Stimulated activated effector memory CD8-positive, alpha-beta T cell treated with anti-CD3 and anti-CD28 coated beads, Interleukin-12 subunit alpha, Interleukin-12 subunit beta, amount 100 ng/mL, for 72 hours (primary cell): ENCODE measurements around the gene MINPP1.

Experiments
- ATAC-seq: fragments of 150-1000 bp; cut with Tn5 transposase; 2 replicates; pipeline ENCODE4 v1.10.0; 2021
- DNase-seq, 2 donors: peaks; one replicate each; pipeline ENCODE4 v3.0.0; 2021 to 2022; ENCODE audit warnings: low spot score in 2 of 2
- H3K27ac Mint-ChIP-seq: one replicate; pipeline ENCODE4 v1.8.0; 2022; ENCODE audit warnings: mild to moderate bottlenecking, mixed read lengths
- H3K36me3 Mint-ChIP-seq: one replicate; pipeline ENCODE4 v1.8.0; 2022; ENCODE audit warnings: mild to moderate bottlenecking, mixed read lengths
- H3K4me1 Mint-ChIP-seq: one replicate; pipeline ENCODE4 v1.8.0; 2022; ENCODE audit warnings: mixed read lengths
- H3K4me3 Mint-ChIP-seq: one replicate; pipeline ENCODE4 v1.8.0; 2022; ENCODE audit warnings: mild to moderate bottlenecking, mixed read lengths
- H3K9me3 Mint-ChIP-seq: one replicate; pipeline ENCODE4 v1.8.0; 2022; ENCODE audit warnings: mixed read lengths

Gene MINPP1

DNA sequence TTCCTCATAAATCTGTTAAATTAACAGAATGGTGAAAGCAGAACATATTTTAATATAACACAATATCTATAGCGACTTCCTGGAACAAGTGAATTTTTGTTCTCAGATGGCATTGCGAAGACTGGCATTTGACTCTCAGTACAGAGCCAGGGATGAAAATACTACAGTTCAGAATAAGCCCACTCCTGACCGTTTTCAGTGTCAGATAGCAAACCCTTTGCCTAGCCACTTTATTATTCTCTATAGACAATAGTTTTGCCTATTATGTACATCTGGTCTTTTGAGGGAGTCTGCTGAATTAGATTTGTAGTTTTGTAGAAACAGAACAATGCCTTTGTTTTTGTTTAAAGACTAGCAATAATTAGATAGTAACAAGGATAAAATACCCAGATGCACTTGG lies 2.3 kb downstream of the MINPP1 start:
- Mint-ChIP-seq H3K4me1 (peaks cover 15% of the 10 kb centered on the region), H3K4me3 (no peak overlapping the region), H3K36me3 (peaks cover 33% of the 10 kb centered on the region), H3K9me3 (no peaks in the 10 kb centered on the region), H3K27ac (no peak overlapping the region)
- ATAC-seq (no peak), DNase-seq (no peak)

DNA sequence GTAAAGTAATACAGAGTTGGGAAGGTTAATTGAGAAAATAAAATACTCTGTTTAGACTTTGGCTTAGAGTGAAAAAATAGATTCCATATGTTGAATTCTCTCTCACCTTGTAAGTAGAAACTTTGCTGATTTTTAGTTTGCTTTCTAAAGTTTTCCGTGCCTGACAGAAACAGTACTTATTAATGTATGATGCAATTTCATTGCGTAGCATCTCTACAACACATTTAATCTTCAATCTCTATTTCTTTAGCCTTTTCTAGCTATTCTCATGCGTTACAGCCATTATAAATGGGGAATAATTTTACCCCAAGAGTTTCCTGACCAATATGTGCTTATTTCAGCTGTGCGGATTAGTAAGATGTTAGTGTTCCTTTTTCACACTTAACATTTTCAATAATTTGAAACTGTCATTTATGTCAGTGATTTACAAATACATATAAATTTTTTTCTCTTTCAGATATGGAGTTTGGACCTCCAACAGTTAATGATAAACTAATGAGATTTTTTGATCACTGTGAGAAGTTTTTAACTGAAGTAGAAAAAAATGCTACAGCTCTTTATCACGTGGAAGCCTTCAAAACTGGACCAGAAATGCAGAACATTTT lies 3.3 kb downstream of the MINPP1 start:
- Mint-ChIP-seq H3K4me3 (no peak overlapping the region), H3K27ac (no peak overlapping the region), H3K9me3 (no peaks in the 10 kb centered on the region), H3K4me1 (peaks cover 15% of the 10 kb centered on the region), H3K36me3 (peaks cover 44% of the 10 kb centered on the region)
- ATAC-seq, result no peak
- no peak for DNase-seq

DNA sequence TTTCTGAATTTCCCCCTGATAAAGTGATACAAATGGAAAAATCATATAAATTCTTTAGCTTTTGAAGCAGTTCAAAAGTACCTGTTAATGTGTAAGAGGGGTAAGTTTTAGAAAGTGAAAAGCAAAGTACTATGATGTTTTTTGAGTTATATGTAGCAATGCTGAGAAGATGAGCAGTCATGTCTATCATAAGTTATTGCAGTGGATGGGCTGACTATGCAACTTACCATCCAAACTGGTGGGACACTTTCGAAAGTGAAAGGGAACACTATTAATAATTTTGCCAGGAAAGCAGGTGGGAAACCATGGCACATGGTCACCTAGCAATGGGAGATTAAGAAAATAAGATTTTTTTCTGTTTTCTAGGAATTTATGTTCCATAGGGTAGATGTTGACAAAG lies 4.1 kb downstream of the MINPP1 start:
- ATAC-seq (no peak), DNase-seq (no peak)
- peaks cover 15% of the 10 kb centered on the region for H3K4me1 Mint-ChIP-seq
- H3K36me3 Mint-ChIP-seq, result peaks cover 52% of the 10 kb centered on the region
- H3K9me3 Mint-ChIP-seq, result no peaks in the 10 kb centered on the region
- no peak overlapping the region for H3K4me3 Mint-ChIP-seq
- no peak overlapping the region for H3K27ac Mint-ChIP-seq

DNA sequence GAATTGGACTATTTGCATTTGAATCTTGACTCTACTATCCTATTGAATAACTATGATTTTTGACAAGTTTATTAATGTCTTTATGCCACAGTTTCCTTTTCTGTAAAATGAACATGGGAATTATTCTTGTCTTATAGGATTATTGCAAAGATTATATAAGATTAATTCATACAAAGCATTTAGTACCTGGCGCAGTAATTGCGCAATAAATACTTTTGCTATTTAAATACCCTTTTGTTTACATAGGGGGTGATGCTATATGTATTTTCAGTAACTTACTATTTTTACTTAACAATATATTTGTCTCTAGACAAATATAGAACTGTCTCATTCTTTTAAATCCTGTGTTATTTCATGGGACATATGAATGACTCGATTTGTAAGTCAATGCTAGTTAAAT lies 5.3 kb downstream of the MINPP1 start:
- Mint-ChIP-seq H3K9me3 (no peaks in the 10 kb centered on the region), H3K4me3 (no peak overlapping the region), H3K36me3 (peaks cover 64% of the 10 kb centered on the region), H3K27ac (no peak overlapping the region), H3K4me1 (peaks cover 15% of the 10 kb centered on the region)
- ATAC-seq (no peak), DNase-seq (no peak)

DNA sequence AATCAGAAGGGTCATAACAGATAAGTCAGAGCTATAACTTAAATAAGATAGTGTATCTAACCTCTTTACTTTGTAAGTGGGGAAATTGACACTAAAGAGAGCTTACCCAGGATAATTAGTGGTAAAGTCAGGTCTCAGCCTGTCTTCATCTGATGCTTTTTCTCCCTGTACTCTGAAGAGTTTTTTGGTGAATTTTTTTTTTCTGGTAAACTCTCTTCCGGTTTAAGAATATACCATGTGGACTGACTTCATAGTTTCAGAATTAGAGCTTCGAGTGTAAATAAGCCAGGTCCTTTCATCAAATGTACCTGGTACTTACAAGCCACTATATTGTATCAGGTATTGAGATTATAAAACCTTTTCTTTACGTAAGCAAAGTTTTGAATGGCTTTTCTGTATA lies 6.8 kb downstream of the MINPP1 start:
- H3K9me3 Mint-ChIP-seq, result no peaks in the 10 kb centered on the region
- no peak for ATAC-seq
- peaks cover 3% of the 10 kb centered on the region for H3K4me1 Mint-ChIP-seq
- H3K27ac Mint-ChIP-seq, result no peak overlapping the region
- H3K4me3 Mint-ChIP-seq, result no peak overlapping the region
- H3K36me3 Mint-ChIP-seq, result peaks cover 74% of the 10 kb centered on the region
- DNase-seq, result no peak

DNA sequence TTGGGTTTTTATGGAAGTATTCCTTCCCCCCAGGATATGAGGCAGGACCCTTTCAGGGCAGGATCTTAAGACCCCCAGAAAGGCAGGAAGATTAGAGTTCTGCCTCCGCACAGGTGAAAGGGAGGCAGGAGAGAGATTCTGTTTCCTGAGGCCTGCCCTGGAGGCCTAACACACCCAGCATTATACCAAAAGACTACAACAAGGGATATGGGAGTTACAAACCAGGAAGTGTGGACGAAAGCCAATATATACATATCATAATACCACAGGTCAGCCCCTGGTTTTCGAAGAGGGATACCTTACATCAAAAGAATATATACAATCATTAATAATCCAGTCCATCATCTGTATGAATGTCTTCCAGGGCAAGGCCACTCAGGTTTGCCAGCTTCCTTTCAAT lies 14.2 kb downstream of the MINPP1 start:
- peaks cover 12% of the 10 kb centered on the region for H3K4me1 Mint-ChIP-seq
- H3K27ac Mint-ChIP-seq, result peak overlapping the region; percentile 3
- DNase-seq (no peak), ATAC-seq (no peak)
- peaks cover 72% of the 10 kb centered on the region for H3K36me3 Mint-ChIP-seq
- H3K9me3 Mint-ChIP-seq, result peaks cover 5% of the 10 kb centered on the region
- no peak overlapping the region for H3K4me3 Mint-ChIP-seq

DNA sequence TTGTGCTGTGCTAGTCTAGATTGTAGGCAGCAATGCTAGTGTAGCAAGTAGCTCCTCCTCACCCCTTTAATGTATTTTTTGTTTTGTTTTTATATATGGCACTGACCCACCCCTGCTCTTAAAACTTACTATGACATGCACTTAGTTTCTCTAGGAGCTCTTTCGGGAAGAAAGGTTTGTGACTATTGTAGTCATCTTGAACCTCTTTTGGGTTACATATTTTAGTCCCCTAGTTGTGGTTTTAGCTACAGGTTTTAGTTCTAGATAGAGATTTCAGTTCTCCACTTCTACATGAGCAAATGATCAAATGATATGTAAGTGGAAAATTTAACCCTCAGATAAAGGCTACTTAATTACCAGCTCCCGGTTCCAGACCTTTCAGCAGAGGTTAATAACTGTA lies 14.9 kb downstream of the MINPP1 start:
- Mint-ChIP-seq H3K9me3 (peaks cover 5% of the 10 kb centered on the region), H3K36me3 (peaks cover 69% of the 10 kb centered on the region), H3K4me1 (peaks cover 17% of the 10 kb centered on the region), H3K27ac (peak overlapping the region; percentile 3), H3K4me3 (no peak overlapping the region)
- ATAC-seq (peak; percentile 83), DNase-seq (no peak)

DNA sequence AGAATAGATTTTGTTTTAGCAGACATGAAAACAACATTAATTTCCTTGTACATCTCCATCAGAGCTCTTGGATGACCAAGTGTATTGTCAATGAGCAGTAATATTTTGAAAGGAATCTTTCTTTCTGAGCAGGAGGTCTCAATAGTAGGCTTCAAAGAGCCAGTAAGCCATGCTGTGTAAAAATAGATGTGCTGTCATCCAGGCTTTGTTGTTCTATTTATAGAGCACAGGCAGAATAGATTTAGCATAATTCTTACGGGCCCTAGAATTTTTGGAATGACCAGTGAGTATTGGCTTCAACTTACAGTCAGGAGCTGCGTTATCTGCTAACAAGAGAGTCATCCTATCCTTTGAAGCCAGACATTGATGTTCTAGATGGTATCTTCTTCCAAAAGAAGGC lies 19.0 kb downstream of the MINPP1 start:
- DNase-seq, result no peak
- no peak overlapping the region for H3K27ac Mint-ChIP-seq
- H3K9me3 Mint-ChIP-seq, result no peaks in the 10 kb centered on the region
- peaks cover 43% of the 10 kb centered on the region for H3K36me3 Mint-ChIP-seq
- H3K4me3 Mint-ChIP-seq, result no peak overlapping the region
- peaks cover 24% of the 10 kb centered on the region for H3K4me1 Mint-ChIP-seq
- no peak for ATAC-seq

DNA sequence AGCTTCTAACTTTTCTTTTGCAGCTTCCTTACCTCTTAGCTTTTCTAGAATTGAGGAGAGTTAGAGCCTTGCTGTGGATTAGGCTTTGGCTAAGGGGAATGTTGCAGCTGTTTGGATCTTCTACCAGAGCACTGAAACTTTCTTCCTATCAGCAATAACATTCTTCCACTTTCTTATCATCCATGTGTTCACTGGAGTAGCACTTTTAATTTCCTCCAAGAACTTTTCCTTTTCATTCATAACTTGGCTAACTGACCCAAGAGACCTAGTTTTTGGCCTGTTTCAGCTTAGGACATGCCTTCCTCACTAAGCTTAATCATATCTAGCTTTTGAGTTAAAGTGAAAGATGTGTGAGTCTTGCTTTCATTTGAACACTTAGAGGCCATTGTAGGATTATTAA lies 19.6 kb downstream of the MINPP1 start:
- no peak for ATAC-seq
- Mint-ChIP-seq H3K27ac (no peak overlapping the region), H3K9me3 (no peaks in the 10 kb centered on the region), H3K4me3 (no peak overlapping the region), H3K36me3 (peaks cover 37% of the 10 kb centered on the region), H3K4me1 (peaks cover 18% of the 10 kb centered on the region)
- no peak for DNase-seq

DNA sequence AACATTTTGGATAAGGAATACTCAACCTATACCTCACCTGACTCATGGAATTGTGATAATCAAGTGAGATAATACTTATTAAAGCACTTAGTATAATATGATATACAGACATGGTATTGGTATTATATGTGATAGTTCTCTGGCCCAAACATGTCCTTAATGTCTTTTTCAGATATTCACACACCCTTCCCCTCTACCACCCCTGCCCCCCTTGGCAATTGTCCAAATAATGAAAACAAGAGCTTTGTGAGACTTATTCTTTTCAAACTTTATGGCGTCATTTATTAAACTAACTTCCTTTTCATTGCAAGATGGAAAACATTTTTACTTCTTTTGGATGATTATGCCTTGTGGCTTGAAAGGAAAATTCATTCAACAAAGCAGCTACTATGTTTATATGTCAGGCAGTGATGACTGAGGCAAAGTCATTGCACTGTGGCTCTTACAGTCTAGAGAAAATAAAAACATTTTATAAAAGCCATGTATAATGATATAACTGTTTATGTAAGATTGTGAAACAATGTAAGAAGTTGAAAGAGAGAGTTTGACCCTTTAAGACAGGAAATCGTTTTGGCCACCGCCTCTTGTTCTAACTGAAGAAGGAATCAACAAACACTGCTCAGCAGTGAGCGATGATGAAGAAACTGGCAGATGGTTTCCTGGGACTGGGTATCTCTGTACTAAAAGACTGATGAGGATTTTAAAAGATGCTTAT lies 27.4 kb downstream of the MINPP1 start:
- ATAC-seq (no peak), DNase-seq (no peak)
- Mint-ChIP-seq H3K4me1 (peaks cover 7% of the 10 kb centered on the region), H3K4me3 (no peak overlapping the region), H3K27ac (no peak overlapping the region), H3K9me3 (no peaks in the 10 kb centered on the region), H3K36me3 (no peaks in the 10 kb centered on the region)

DNA sequence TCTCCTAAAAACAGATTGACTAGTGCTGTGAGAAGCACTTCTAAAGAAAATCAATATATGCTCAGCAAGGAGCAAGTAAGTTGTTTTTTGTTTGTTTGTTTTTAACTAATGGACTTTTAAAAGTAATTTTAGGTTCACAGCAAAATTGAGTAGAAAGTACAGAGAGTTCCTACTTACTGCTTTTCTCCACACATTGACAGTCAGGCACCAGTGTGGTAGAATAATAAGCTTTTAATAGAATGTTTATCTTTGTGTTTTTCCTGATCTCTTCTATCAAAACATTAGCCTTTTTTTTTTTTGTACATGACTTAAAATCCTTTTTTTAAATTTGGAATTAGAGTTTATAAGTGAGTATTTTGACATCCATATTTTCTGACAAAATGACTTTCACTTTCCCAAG lies 28.0 kb downstream of the MINPP1 start:
- ATAC-seq, result no peak
- Mint-ChIP-seq H3K27ac (no peak overlapping the region), H3K36me3 (no peaks in the 10 kb centered on the region), H3K4me1 (peaks cover 12% of the 10 kb centered on the region), H3K9me3 (no peaks in the 10 kb centered on the region), H3K4me3 (no peak overlapping the region)
- no peak for DNase-seq

DNA sequence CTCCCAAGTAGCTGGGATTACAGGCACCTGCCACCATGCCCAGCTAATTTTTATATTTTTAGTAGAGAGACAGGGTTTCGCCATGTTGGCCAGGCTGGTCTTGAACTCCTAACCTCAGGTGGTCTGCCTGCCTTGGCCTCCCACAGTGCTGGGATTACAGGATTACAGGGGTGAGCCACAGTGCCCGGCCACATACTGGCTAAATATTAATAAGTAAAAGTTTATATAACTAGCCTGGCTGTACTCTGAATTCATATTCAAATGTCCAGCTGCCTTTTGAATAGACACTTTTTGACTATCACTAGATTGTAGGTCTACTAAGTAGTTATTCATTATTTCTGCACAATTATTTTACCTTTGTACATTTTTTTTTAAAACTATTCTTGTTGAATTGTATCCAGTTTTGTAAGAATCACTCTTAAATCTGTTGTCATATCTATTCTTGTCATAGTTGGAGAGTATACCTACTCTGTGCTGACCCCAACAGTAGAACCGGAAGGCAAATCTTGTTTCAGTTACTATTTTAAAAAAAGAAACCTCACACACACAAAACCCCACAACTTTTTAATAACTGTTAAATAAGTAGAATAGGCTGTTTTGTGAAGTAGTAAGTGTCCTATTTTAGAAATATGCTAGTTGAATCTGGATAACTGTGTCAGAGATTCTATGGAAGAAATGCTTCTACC lies 29.6 kb downstream of the MINPP1 start:
- no peak overlapping the region for H3K4me3 Mint-ChIP-seq
- no peaks in the 10 kb centered on the region for H3K36me3 Mint-ChIP-seq
- H3K27ac Mint-ChIP-seq, result no peak overlapping the region
- ATAC-seq, result no peak
- H3K4me1 Mint-ChIP-seq, result peaks cover 14% of the 10 kb centered on the region
- no peaks in the 10 kb centered on the region for H3K9me3 Mint-ChIP-seq
- no peak for DNase-seq

DNA sequence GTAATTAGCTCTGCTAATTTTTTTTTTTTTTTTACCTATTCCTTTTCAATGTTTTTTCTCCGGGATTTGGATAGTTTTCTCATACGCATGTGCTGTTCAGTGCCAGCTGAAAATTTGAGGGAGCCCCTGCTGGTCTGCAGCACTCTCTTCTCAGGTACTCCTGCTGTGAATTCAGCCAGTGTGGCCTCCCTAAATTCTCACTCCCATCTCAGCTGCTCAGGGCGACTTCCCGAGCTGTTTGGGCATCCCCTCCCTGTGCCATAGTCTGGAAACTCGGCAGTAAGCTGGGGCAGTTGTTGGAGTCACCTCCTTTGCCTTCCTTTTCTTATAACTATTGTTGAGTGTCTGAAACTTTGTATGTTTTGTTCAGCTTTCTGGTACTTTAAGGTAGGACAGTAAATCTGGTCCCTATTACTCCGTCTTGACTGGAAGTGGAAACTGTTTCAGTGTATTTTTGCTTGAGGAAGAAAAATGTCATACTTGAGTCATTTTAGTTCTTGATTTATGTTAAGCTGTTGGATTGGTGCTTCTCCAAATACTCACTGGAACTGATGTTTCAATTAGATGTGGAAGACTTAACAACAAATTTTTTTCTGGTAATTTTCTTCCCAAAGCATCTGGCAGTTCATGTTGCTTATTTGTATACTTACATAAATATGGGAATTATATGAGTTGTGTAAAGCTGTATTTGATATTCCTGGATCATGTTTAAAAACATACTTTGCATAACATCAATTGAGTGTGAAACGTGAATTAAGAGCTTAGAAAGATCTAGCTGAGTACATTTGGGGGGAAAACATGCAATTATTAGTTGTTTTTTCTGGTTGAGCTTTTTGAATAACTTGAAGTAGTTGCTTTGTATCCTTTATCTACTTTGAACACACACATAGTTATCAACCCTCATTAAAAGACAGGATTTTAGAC lies 33.7 kb downstream of the MINPP1 start:
- H3K27ac Mint-ChIP-seq, result peak overlapping the region; percentile 41
- DNase-seq (no peak), ATAC-seq (no peak)
- no peak overlapping the region for H3K4me3 Mint-ChIP-seq
- H3K9me3 Mint-ChIP-seq, result peaks cover 9% of the 10 kb centered on the region
- H3K36me3 Mint-ChIP-seq, result peaks cover 10% of the 10 kb centered on the region
- H3K4me1 Mint-ChIP-seq, result peaks cover 24% of the 10 kb centered on the region

DNA sequence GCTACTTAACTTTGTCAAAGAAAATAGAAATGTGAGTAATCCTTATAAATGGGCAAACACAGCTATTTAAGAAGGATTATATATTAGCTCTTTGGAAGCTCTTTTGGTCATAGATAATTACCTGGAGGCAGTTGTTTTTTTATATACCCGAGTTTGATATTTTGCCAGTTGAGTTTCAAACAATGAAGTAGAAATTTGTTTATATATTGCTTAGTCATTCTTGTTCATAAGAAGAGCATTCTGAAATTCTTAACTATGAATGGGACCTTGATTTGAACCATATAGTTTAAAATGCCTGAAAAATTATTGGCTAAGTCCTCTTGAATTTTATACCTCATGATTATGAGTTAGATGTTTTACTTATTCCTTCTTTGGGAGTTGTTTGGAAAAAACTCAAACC lies 36.4 kb downstream of the MINPP1 start:
- peaks cover 10% of the 10 kb centered on the region for H3K36me3 Mint-ChIP-seq

DNA sequence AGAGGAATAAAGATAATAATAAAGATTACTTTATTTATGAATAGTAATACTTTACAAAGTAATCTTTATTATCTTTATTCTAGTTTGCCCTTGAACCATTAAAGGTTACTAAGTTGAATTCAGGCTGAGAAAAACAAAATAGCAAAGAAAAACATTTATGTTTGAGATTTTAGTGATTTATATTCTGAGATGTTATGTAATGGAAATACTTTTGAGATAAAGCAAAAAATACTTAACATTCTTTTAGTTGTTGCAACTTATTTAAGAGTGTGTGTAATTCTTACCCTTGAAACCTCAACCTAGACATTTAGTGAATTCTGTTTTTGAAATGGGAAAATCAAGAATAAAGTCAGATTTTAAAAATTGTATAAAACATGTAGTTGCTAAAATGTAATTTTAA lies 40.0 kb downstream of the MINPP1 start:
- no peak for DNase-seq
- Mint-ChIP-seq H3K4me3 (no peak overlapping the region), H3K4me1 (peaks cover 22% of the 10 kb centered on the region), H3K36me3 (peaks cover 10% of the 10 kb centered on the region), H3K27ac (no peak overlapping the region), H3K9me3 (peaks cover 10% of the 10 kb centered on the region)
- ATAC-seq, result no peak

More for the DNA sequence above, 36.4 kb downstream of the MINPP1 start:
- no peak overlapping the region for H3K4me3 Mint-ChIP-seq
- ATAC-seq (no peak), DNase-seq (no peak)
- H3K9me3 Mint-ChIP-seq, result peaks cover 10% of the 10 kb centered on the region
- H3K4me1 Mint-ChIP-seq, result peaks cover 31% of the 10 kb centered on the region
- H3K27ac Mint-ChIP-seq, result no peak overlapping the region
